Activated T-helper 1 cell treated with anti-CD3 and anti-CD28 coated beads, Interleukin-12 subunit alpha, Interleukin-12 subunit beta, Interleukin-2, Interleukin-4 antibody, amounts not matched to agents 30 ng/mL and 10 ng/mL and 1 ng/mL, durations not matched to agents 14 hours and 24 hours and 36 hours (primary cell): ENCODE measurements around the gene SULT1A2. TPM values are rescaled to one million over a fixed set of nuclear protein-coding genes. Genes with fewer than 3 reads are reported as not detected.
A peak's percentile ranks its signal among the peaks of the same experiment; 100 is the strongest.
"Not testable (repeated sequence)": the region's sequence is repeated elsewhere in the genome, so short reads cannot be mapped to it uniquely, and the experiment has no call there.

ENCODE experiments used
- DNase-seq: peaks from one replicate; pipeline ENCODE4 v3.0.0; 2021; ENCODE audit warnings: low spot score
- H3K27ac Mint-ChIP-seq: one replicate; pipeline ENCODE4 v1.8.0; 2021; ENCODE audit warnings: mild to moderate bottlenecking, mixed read lengths
- H3K27me3 Mint-ChIP-seq: one replicate; pipeline ENCODE4 v1.8.0; 2022; ENCODE audit warnings: mild to moderate bottlenecking, moderate library complexity, mixed read lengths; ENCODE audit not compliant: insufficient read depth
- H3K36me3 Mint-ChIP-seq: one replicate; pipeline ENCODE4 v1.8.0; 2021; ENCODE audit warnings: low read depth, mixed read lengths
- H3K4me1 Mint-ChIP-seq: one replicate; pipeline ENCODE4 v1.8.0; 2021; ENCODE audit warnings: low read depth, mixed read lengths
- H3K4me3 Mint-ChIP-seq: one replicate; pipeline ENCODE4 v1.8.0; 2021; ENCODE audit warnings: mild to moderate bottlenecking, moderate library complexity, mixed read lengths
- H3K9me3 Mint-ChIP-seq: one replicate; pipeline ENCODE4 v1.8.0; 2021; ENCODE audit warnings: mixed read lengths
- intact Hi-C: fragments of 100-400 bp; cut with micrococcal nuclease; formaldehyde crosslinking; loops from one replicate; pipeline ENCODE4 v1.15.1; 2024
- total RNA-seq: library from RNA; stranded (reverse); gene quantifications from 2 replicates; pipeline ENCODE4 v1.2.3, GENCODE V29; 2022

SULT1A2 gene
- total RNA-seq, 1 donor from 2014 or later, result 0.41 TPM

DNA sequence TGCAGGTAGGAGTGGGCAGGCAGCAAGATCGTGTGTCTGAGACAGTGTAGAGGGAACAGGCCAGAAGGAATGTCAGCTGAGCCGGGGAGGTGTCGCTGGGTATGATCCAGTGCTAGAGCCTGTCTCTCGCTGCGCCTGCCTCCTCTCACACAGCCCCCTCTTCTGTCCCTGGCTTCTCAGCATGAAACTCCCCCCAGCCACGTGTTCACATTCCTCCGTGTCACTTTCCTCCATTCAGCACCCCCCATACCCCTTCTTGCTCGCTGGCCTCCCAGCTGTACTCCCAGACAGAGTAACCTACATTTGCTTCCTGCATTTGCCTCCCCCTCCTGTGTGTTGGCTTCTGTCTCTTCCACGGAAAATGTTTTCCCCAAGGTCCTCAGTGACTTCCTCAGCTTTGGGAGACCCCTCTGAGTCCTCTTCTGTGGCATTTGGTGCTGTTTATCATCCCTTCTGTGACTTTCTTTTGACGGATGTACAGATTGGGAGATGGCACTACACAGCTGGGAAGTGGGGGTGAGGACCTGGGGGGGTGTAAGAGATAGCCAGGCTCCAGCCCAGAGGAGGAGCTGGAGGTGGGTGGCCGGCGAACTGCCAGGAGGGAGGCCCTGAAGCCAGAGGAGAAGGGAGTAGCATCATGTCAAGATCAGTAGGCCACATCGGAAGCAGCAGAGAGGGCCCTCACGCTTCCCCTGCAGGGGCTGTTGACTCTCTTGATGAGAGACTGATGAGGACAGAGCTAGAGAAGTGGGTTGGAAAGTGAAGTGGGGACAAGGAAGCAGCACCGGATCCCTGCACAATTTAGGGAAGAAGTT lies 23.9 kb downstream of the SULT1A2 start:
- no peak for DNase-seq
- H3K27ac Mint-ChIP-seq, result no peak overlapping the region
- intact Hi-C loops, result no loop called here
- no peaks in the 10 kb centered on the region for H3K27me3 Mint-ChIP-seq
- H3K36me3 Mint-ChIP-seq, result no peaks in the 10 kb centered on the region
- H3K4me1 Mint-ChIP-seq, result no peaks in the 10 kb centered on the region
- H3K9me3 Mint-ChIP-seq, result no peaks in the 10 kb centered on the region
- no peak overlapping the region for H3K4me3 Mint-ChIP-seq

DNA sequence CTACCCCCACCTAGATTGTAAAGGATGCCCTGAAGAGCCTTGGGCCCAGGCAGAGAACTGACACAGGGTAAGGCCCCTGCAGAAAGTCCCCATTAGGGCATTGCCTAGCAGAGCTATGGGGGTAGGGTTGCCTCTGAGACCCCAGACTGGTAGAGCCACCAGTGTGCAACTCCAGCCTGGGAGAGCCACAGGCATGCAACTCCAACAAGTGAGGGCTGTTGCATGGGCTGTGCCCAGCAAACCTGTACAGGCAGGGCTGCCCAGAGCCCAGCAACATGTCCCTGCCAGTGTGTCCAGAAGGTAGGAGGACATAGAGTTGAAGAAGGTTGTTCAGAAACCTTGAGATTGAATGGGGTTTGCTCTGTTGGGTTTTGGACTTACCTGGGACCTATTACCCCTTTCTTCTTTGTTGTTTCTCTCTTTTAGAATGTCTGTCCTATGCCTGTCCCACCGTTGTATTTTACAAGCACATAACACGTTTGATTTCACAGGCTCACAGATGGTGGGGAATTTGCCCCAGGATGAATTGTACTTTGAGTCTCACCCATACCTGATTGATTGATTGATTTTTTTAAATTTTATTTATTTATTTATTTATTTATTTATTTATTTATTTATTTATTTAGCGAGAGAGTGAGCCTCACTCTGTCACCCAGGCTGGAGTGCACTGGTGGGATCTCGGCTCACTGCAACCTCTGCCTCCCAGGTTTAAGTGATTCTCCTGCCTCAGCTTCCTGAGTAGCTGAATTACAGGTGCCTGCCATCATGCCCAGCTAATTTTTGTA lies 26.7 kb downstream of the SULT1A2 start:
- Mint-ChIP-seq H3K27ac (no peak overlapping the region), H3K36me3 (peaks cover 13% of the 10 kb centered on the region), H3K9me3 (peaks cover 16% of the 10 kb centered on the region), H3K4me3 (no peak overlapping the region), H3K4me1 (no peaks in the 10 kb centered on the region), H3K27me3 (no peaks in the 10 kb centered on the region)
- intact Hi-C loops, result no loop called here
- DNase-seq, result no peak

DNA sequence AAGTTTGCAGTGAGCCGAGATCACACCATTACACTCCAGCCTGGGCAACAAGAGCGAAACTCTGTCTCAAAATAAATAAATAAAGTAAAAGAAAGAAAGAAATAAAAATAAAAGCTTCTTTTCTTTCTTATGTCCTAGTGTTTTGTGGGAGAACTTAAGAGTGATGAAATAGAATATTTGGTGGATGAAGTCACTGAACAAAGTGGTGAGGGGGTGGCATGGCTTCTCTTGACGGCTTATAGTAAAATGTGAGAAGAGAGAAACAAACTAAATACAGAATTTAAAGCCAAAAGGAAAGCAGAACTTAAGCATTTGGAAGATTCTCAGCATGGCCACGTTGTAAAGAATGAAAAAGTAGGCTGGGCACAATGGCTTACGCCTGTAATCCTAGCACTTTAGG lies 27.8 kb downstream of the SULT1A2 start:
- Mint-ChIP-seq H3K36me3 (peaks cover 14% of the 10 kb centered on the region), H3K4me3 (no peak overlapping the region), H3K9me3 (peaks cover 16% of the 10 kb centered on the region), H3K4me1 (no peaks in the 10 kb centered on the region), H3K27me3 (no peaks in the 10 kb centered on the region), H3K27ac (no peak overlapping the region)
- DNase-seq, result no peak
- intact Hi-C loops, result no loop called here

DNA sequence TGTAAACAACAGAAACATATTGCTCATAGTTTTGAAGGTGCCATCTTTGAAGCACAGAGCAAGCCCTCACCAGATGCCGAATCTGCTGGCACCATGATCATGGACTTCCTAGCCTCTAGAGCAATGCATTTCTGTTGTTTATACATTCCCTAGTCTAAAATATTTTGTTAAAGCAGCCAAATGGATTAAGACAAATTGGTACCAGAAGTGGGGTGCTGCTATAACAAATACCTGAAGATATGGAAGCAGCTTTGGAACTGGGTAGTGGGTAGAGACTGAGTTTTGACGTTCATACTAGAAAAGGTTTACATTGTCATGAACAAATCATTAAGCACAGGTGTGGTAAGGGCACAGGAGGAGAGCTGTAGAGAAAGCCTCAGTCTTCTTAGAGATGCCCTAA lies 29.6 kb downstream of the SULT1A2 start:
- no peak for DNase-seq
- Mint-ChIP-seq H3K36me3 (peaks cover 14% of the 10 kb centered on the region), H3K27ac (no peak overlapping the region), H3K9me3 (peaks cover 16% of the 10 kb centered on the region), H3K27me3 (no peaks in the 10 kb centered on the region), H3K4me3 (no peak overlapping the region), H3K4me1 (no peaks in the 10 kb centered on the region)
- intact Hi-C loops, result no loop called here

DNA sequence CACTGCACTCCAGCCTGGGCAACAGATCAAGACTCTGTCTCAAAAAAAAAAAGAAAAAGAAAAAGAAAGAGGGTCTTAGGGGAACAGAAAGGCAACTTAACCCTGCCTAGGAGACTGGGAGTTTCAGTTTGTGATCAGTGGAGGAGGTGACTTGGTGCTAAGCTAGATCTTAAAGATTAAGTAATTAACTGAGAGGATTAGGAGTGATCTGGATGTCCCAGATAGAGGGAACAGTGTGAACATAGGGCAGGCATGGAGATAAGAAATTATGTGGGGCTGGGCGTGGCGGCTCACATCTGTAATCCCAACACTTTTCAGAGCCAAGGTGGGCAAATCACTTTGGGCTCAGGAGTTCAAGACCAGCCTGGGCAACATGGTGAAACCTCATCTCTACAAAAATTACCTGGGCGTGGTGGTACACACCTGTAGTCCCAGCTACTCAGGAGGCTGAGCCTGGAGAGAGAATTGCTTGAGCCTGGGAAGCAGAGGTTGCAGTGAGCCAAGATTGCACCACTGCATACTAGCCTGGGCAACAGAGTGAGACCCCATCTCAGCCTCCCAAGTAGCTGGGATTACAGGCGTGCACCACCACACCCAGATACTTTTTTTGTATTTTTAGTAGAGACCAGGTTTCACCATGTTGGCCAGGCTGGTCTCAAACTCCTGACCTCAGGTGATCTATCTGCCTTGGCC lies 30.5 kb downstream of the SULT1A2 start:
- intact Hi-C loops, H3K4me1 Mint-ChIP-seq, DNase-seq, H3K27ac Mint-ChIP-seq, H3K27me3 Mint-ChIP-seq, H3K4me3 Mint-ChIP-seq: not testable (repeated sequence)
- Mint-ChIP-seq H3K36me3 (peaks cover 14% of the 10 kb centered on the region), H3K9me3 (peaks cover 16% of the 10 kb centered on the region)

DNA sequence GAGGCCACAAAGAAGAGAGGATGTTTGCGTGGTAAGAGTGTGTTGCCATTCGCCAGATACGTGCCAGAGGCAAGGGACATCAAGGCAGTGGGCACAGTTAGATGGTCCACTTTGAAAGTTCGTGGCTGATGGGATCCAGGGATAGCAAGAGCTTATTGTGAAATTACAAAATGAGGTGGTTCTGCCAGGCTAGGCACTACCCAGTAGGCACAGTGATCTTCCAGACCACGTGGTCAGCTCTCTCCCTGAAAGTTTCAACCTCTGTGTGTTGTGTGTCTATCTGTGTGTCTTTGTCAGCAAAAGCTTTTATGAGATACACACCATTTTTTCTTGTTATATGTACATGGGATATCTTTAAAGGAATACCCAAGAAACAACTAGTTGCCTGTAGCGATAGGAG lies 33.6 kb downstream of the SULT1A2 start:
- intact Hi-C loops, result no loop called here
- H3K4me3 Mint-ChIP-seq, result no peak overlapping the region
- H3K27ac Mint-ChIP-seq, result no peak overlapping the region
- H3K36me3 Mint-ChIP-seq, result peaks cover 24% of the 10 kb centered on the region
- peaks cover 6% of the 10 kb centered on the region for H3K4me1 Mint-ChIP-seq
- peaks cover 16% of the 10 kb centered on the region for H3K9me3 Mint-ChIP-seq
- no peaks in the 10 kb centered on the region for H3K27me3 Mint-ChIP-seq
- no peak for DNase-seq

DNA sequence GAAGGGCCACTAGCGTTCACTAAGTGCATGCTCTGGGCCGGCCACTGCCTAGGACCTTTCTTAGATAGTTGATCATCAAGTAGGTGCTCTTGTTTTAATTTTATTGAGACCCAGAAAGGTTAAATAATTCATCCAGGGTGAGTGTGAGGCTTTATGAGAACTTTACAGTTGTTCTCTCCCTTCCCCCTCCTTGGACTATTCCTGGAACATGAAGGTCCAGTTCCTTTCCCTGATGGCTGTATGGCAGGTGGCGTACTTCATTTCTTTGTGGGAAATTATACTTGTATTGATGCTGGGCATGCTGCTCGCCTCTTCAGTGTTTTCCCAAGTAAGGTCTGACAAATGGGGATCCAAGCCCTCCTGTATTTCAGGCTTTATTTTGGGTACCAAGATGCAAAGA lies 34.7 kb downstream of the SULT1A2 start:
- DNase-seq, result no peak
- no peak overlapping the region for H3K4me3 Mint-ChIP-seq
- H3K27me3 Mint-ChIP-seq, result no peaks in the 10 kb centered on the region
- H3K27ac Mint-ChIP-seq, result no peak overlapping the region
- peaks cover 22% of the 10 kb centered on the region for H3K36me3 Mint-ChIP-seq
- H3K9me3 Mint-ChIP-seq, result peaks cover 10% of the 10 kb centered on the region
- intact Hi-C loops, result no loop called here
- H3K4me1 Mint-ChIP-seq, result peaks cover 6% of the 10 kb centered on the region

DNA sequence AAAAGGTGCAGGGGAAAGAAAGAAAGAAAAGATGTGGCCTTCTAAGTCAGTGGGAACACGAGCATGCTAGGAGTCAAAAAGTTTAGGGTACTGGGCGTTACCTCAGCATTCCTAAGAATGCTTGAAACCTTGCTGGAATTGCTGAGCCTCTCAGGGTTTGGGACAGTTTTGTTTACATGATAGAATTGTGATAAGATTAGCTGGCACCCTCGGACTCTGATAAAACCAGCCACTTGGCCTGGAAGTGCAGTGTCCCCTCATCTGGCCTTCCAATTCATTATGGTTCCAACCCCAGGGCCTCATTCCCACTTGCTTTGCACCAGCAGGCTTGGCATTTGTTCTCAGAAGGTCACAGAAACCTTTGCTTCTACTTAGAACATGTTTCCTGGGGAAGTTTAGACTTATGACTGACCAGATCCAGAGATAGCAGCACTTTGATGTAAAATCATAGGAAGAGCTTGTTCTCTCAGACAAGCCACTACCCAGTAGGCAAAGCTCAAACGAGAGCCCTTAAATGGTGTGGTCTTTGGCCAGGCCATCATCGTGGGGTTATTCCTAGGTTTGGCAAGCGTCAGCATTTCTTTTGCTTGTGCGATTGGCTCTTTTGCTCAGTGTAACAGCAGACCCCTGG lies 35.2 kb downstream of the SULT1A2 start:
- DNase-seq, result no peak
- Mint-ChIP-seq H3K4me1 (peaks cover 6% of the 10 kb centered on the region), H3K4me3 (no peak overlapping the region), H3K27me3 (no peaks in the 10 kb centered on the region), H3K36me3 (peaks cover 21% of the 10 kb centered on the region), H3K27ac (no peak overlapping the region), H3K9me3 (peaks cover 8% of the 10 kb centered on the region)
- intact Hi-C loops, result no loop called here

DNA sequence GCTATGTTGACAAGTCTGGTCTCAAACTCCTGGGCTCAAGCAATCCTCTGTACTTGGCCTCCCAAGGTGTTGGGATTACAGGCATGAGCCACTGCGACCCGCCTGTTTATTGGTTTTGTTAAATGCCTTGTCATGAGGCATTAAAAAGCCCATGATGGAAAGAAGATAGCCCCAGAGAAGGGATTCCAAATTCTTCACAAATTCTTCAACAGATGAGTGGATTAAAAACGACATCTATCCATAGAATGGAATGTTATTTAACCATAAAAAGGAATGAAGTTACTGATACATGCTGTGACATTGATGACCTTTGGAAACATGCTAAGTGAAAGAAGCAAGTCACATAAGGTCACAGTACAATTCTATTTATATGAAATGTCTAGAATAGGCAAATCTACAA lies 38.4 kb downstream of the SULT1A2 start:
- DNase-seq, result no peak
- Mint-ChIP-seq H3K27me3 (peaks cover 2% of the 10 kb centered on the region), H3K36me3 (peaks cover 17% of the 10 kb centered on the region), H3K9me3 (no peaks in the 10 kb centered on the region), H3K4me1 (peaks cover 25% of the 10 kb centered on the region), H3K27ac (no peak overlapping the region), H3K4me3 (no peak overlapping the region)
- intact Hi-C loops, result loop anchor here (5.0 to 10.0 kb wide), 2 partner anchors 64 to 366 kb away; partner anchors contain the start of gene RABEP2

DNA sequence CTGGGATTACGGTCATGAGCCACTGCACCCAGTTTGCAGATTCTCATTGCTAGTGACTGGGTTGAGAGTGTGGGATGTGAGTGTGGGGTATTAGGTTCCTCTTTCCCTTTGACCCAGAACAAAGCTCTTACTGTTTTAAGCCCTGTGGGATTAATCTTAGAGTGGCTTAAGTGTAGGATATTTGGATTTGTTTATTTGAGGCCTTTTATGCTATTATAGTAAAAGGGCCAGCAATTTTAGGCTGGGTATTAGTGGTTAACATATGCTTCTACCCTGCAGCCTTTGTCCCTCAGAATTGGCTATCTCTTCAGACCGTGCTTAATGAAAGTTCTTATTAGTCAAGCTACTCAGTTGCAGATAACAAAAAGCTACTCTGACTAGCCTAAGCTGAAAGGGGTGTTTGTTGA lies 39.9 kb downstream of the SULT1A2 start:
- DNase-seq, result no peak
- peaks cover 17% of the 10 kb centered on the region for H3K36me3 Mint-ChIP-seq
- intact Hi-C loops, result loop anchor here (5.0 to 10.0 kb wide), 2 partner anchors 65 to 368 kb away; partner anchors contain the start of gene RABEP2
- peaks cover 25% of the 10 kb centered on the region for H3K4me1 Mint-ChIP-seq
- peaks cover 2% of the 10 kb centered on the region for H3K27me3 Mint-ChIP-seq
- H3K27ac Mint-ChIP-seq, result no peak overlapping the region
- H3K9me3 Mint-ChIP-seq, result no peaks in the 10 kb centered on the region
- H3K4me3 Mint-ChIP-seq, result no peak overlapping the region

DNA sequence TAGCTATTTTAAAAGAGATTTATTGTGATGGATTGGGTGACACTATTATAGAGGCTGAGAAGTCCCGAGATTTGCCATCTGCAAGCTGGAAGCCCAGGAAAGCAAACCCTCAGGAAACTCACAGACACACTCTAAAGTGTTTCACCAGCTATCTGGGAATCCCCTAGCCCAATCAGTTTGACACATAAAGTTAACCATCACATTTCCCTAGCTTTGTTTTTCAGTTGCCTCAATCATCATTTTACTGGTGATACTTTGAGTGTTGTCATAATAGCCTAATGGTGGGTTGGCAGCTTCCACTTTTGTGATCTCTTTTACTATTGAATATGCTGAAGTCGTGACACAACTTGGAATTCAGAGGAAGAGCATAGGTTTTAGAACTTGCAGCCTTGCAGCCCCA lies 41.3 kb downstream of the SULT1A2 start:
- DNase-seq, result no peak
- peak overlapping the region; percentile 15 for H3K4me3 Mint-ChIP-seq
- intact Hi-C loops, result loop anchor here (5.0 to 10.0 kb wide), 2 partner anchors 67 to 369 kb away; partner anchors contain the start of gene RABEP2
- H3K36me3 Mint-ChIP-seq, result peaks cover 17% of the 10 kb centered on the region
- H3K4me1 Mint-ChIP-seq, result peaks cover 25% of the 10 kb centered on the region
- H3K27me3 Mint-ChIP-seq, result peaks cover 2% of the 10 kb centered on the region
- H3K9me3 Mint-ChIP-seq, result no peaks in the 10 kb centered on the region
- H3K27ac Mint-ChIP-seq, result peak overlapping the region; percentile 11

DNA sequence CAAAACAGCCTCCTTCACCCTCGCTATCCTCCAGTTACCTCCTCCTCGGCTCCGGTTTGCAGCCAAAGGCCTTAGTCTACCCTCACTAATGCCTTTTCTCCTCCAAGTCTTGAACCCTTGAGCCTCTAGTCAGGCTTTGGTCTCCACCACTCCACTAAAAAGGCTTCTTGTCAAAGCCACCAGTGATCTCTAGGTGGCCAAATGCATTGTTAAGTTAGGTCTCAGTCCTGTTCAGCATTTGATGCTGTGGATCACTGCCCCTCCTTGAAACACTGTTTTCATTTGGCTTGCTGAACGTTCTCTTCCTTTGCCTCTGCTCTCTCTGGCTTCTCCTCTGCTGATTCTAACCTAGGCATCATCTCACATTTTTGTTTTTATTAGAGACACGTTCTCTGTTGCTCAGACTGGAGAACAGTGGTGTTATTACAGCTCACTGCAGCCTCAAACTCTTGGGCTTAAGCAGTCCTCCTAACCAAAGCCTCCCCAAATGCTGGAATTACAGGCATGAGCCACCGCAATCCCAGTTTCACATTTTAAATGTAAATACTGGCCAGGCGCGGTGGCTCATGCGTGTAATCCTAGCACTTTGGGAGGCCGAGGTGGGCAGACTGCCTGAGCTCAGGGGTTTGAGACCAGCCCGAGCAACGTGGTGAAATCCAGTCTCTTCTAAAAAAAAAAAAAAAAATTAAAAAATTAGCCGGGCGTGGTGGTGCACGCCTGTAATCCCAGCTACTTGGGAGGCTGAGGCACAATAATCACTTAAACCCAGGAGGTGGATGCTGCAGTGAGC lies 42.0 kb downstream of the SULT1A2 start:
- intact Hi-C loops, result loop anchor here (5.0 to 10.0 kb wide), 3 partner anchors 67 to 397 kb away; partner anchors contain the start of genes NFATC2IP and RABEP2
- no peak for DNase-seq
- Mint-ChIP-seq H3K27me3 (peaks cover 2% of the 10 kb centered on the region), H3K36me3 (peaks cover 17% of the 10 kb centered on the region), H3K4me1 (peaks cover 25% of the 10 kb centered on the region), H3K9me3 (no peaks in the 10 kb centered on the region), H3K4me3 (peak overlapping the region; percentile 92), H3K27ac (peak overlapping the region; percentile 88)
